Fibroblast of lung (primary cell): ENCODE results near the gene DNAJC5. TPM values are rescaled to one million over a fixed set of nuclear protein-coding genes. Genes with fewer than 3 reads are reported as not detected.
"Not testable (repeated sequence)": the region's sequence is repeated elsewhere in the genome, so short reads cannot be mapped to it uniquely, and the experiment has no call there.

Source experiments
- DNase-seq, 2 donors: peaks; one replicate each; pipeline versions ENCODE4 v3.0.0 to v3.0.0-alpha.2; 2010; ENCODE audit warnings: low read depth in 2 of 2
- H2AFZ ChIP-seq: 2 replicates; pipeline ENCODE4 v1.5.1; 2012; ENCODE audit warnings: low read length, control low read depth, inconsistent platforms
- H3K27ac ChIP-seq: 2 replicates; pipeline ENCODE4 v1.5.1; 2011; ENCODE audit warnings: low read length, control low read depth; ENCODE audit not compliant: insufficient read depth
- H3K27me3 ChIP-seq: 2 replicates; pipeline ENCODE4 v1.5.1; 2011; ENCODE audit warnings: mild to moderate bottlenecking, low read length; ENCODE audit not compliant: control insufficient read depth, insufficient read depth
- H3K36me3 ChIP-seq: 2 replicates; pipeline ENCODE4 v1.5.1; 2011; ENCODE audit warnings: low read length; ENCODE audit not compliant: control insufficient read depth, insufficient read depth
- H3K4me1 ChIP-seq: 2 replicates; pipeline ENCODE4 v1.5.1; 2011; ENCODE audit warnings: low read length; ENCODE audit not compliant: control insufficient read depth, insufficient read depth; ENCODE audit errors: extremely low read depth
- H3K4me2 ChIP-seq: 2 replicates; pipeline ENCODE4 v1.5.1; 2011; ENCODE audit warnings: low read length, control low read depth; ENCODE audit not compliant: insufficient read depth; ENCODE audit errors: extremely low read depth
- H3K4me3 ChIP-seq, 4 experiments: fragments of 200-600 bp in 1 of 4; sonication (generic) in 1 of 4; replicated peaks in 1 of 4; 2 replicates each; pipeline ENCODE4 v1.5.1; 2011 to 2016; ENCODE audit warnings: low read length in 4 of 4, low read depth in 3 of 4, mild to moderate bottlenecking in 3 of 4, control low read depth in 2 of 4, inconsistent platforms in 1 of 4, mixed read lengths in 1 of 4; ENCODE audit not compliant: insufficient read depth in 1 of 4; ENCODE audit errors: control extremely low read depth in 1 of 4
- H3K79me2 ChIP-seq: 2 replicates; pipeline ENCODE4 v1.5.1; 2012; ENCODE audit warnings: mild to moderate bottlenecking, low read length, inconsistent platforms; ENCODE audit not compliant: control insufficient read depth, insufficient read depth
- H3K9ac ChIP-seq: 2 replicates; pipeline ENCODE4 v1.5.1; 2011; ENCODE audit warnings: mild to moderate bottlenecking, low read length, control low read depth; ENCODE audit not compliant: insufficient read depth
- H3K9me3 ChIP-seq: 2 replicates; pipeline ENCODE4 v1.5.1; 2012; ENCODE audit warnings: low read depth, low read length; ENCODE audit not compliant: control insufficient read depth, insufficient read depth
- H4K20me1 ChIP-seq: 2 replicates; pipeline ENCODE4 v1.5.1; 2011; ENCODE audit warnings: low read length; ENCODE audit not compliant: control insufficient read depth, insufficient read depth; ENCODE audit errors: extremely low read depth
- CTCF ChIP-seq, 2 donors: IDR thresholded peaks in 1 of 2; conservative IDR thresholded peaks in 1 of 2; 1 replicate in 1 of 2; 2 replicates in 1 of 2; pipeline ENCODE4 v1.5.1; 2011 to 2012; ENCODE audit warnings: low read length in 2 of 2, control low read depth in 1 of 2, inconsistent platforms in 1 of 2, low read depth in 1 of 2, mild to moderate bottlenecking in 1 of 2
- EZH2 ChIP-seq: IDR thresholded peaks from 2 replicates; pipeline ENCODE4 v1.5.1; 2012; ENCODE audit warnings: low read length, control low read depth, mild to moderate bottlenecking; ENCODE audit errors: missing control alignments
- polyA plus RNA-seq, 2 donors: library from polyadenylated mRNA; depleted of rRNA in 1 of 2; stranded (reverse) in 1 of 2; unstranded in 1 of 2; fragments of >200 nt; gene quantifications; 2 replicates each; pipeline ENCODE4 v1.2.1, GENCODE V29; 2011 to 2012; ENCODE audit warnings: missing spikeins in 1 of 2
- total RNA-seq: library from RNA; depleted of rRNA; stranded (reverse); fragments of >200 nt; gene quantifications from 2 replicates; pipeline ENCODE4 v1.2.1, GENCODE V29; 2014

The DNAJC5 gene
- total and polyA plus RNA-seq, 2 donors (not counting 1 experiment from before 2014, with no cell fraction given), result 29.6 to 48.9 TPM

GRCh38 chr20:63958964-63959698 is 64.2 kb downstream of the DNAJC5 start:
- peaks cover 20% of the 10 kb centered on the region for H3K79me2 ChIP-seq
- no peak overlapping the region for H3K4me3 ChIP-seq
- no peak overlapping the region for H2AFZ ChIP-seq
- TF ChIP-seq CTCF (conservative IDR thresholded peaks at IDR 0.05 in 1 of 2, IDR thresholded peaks at IDR 0.05 in 1 of 2; ENCODE audit: low read depth in 1 of 2, low read length in 2 of 2) (no peak), EZH2 (no peak)
- DNase-seq, result no peak
- H3K36me3 ChIP-seq, result peaks cover 32% of the 10 kb centered on the region
- no peaks in the 10 kb centered on the region for H3K27me3 ChIP-seq
- no peak overlapping the region for H3K4me2 ChIP-seq
- no peaks in the 10 kb centered on the region for H4K20me1 ChIP-seq
- H3K4me1 ChIP-seq, result peaks cover 16% of the 10 kb centered on the region
- H3K9me3 ChIP-seq, result no peaks in the 10 kb centered on the region
- H3K9ac ChIP-seq, result no peak overlapping the region
- H3K27ac ChIP-seq, result no peak overlapping the region

GRCh38 chr20:63959699-63960075 is 64.8 kb downstream of the DNAJC5 start:
- no peaks in the 10 kb centered on the region for H4K20me1 ChIP-seq
- H3K4me3 ChIP-seq, result no peak overlapping the region
- H3K9ac ChIP-seq, result no peak overlapping the region
- H3K4me1 ChIP-seq, result peaks cover 10% of the 10 kb centered on the region
- no peaks in the 10 kb centered on the region for H3K9me3 ChIP-seq
- peaks cover 32% of the 10 kb centered on the region for H3K36me3 ChIP-seq
- no peak overlapping the region for H2AFZ ChIP-seq
- no peaks in the 10 kb centered on the region for H3K27me3 ChIP-seq
- TF ChIP-seq CTCF (conservative IDR thresholded peaks at IDR 0.05 in 1 of 2, IDR thresholded peaks at IDR 0.05 in 1 of 2; ENCODE audit: low read depth in 1 of 2, low read length in 2 of 2) (no peak), EZH2 (no peak)
- peaks cover 14% of the 10 kb centered on the region for H3K79me2 ChIP-seq
- no peak overlapping the region for H3K4me2 ChIP-seq
- no peak for DNase-seq
- no peak overlapping the region for H3K27ac ChIP-seq

GRCh38 chr20:63960654-63961621 is 66.0 kb downstream of the DNAJC5 start:
- peaks cover 32% of the 10 kb centered on the region for H3K36me3 ChIP-seq
- H3K9ac ChIP-seq, H3K79me2 ChIP-seq, DNase-seq, H3K4me3 ChIP-seq, H3K9me3 ChIP-seq, H3K27me3 ChIP-seq, H3K4me2 ChIP-seq, H3K4me1 ChIP-seq, H3K27ac ChIP-seq, H4K20me1 ChIP-seq, H2AFZ ChIP-seq: not testable (repeated sequence)
